Measurements from ENCODE around the gene KCNJ4. TPM values are rescaled to one million over a fixed set of nuclear protein-coding genes. Genes with fewer than 3 reads are reported as not detected.

Gene KCNJ4
- total RNA-seq, 1 experiment from 2014 or later, result 0.92 TPM

DNA sequence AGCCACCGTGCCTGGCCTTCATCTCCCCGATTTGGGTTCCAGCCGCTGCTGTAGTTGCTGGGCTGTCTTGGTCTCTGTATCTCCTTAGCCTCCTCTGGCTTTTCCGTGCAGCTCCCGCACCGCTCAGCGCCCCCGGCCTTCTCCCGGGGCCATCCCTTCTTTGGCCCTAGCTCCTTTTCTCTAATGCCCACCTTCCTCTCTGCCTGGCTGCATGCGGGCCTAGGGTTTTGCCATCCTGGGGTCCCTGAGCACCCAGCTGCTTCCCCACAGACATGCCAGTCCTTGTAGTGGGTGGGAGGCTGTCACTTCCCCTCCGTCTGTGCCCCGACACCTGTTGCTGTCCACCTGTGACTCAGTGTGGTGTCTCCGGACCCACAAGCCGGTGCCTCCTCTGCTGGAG, 36.4 kb downstream of the KCNJ4 start:
- no peak overlapping the region for H3K9ac ChIP-seq (ENCODE audit: extremely low read depth, insufficient read length, low read length)

More for the DNA sequence above, 36.4 kb downstream of the KCNJ4 start:
- Histone ChIP-seq H2BK20ac (ENCODE audit: low read depth, low read length, poor library complexity, severe bottlenecking) (no peak overlapping the region), H2BK12ac (ENCODE audit: insufficient read length, low read depth, low read length) (no peak overlapping the region), H2BK15ac (ENCODE audit: low read depth, low read length) (no peak overlapping the region), H3K79me2 (ENCODE audit: insufficient read depth, low read length) (no peaks in the 10 kb centered on the region), H4K8ac (replicated peaks; ENCODE audit: insufficient read length, low read depth, low read length) (no peak overlapping the region), H3K56ac (ENCODE audit: insufficient read length, low read depth, low read length) (no peak overlapping the region), H2BK120ac (ENCODE audit: low read depth, low read length, poor library complexity, severe bottlenecking) (no peak overlapping the region), H4K5ac (ENCODE audit: insufficient read length, low read depth, low read length) (no peak overlapping the region), H2AK5ac (ENCODE audit: insufficient read length, low read length) (no peak overlapping the region), H3K23me2 (ENCODE audit: insufficient read length, low read depth, low read length, poor library complexity, severe bottlenecking) (no peaks in the 10 kb centered on the region), H3T11ph (ENCODE audit: low read length) (no peak overlapping the region), H3K23ac (ENCODE audit: insufficient read length, low read depth, low read length) (no peak overlapping the region), H3K27me3 (ENCODE audit: insufficient read depth, low read length) (no peaks in the 10 kb centered on the region), H3K79me1 (ENCODE audit: insufficient read depth, low read depth, low read length, poor library complexity, severe bottlenecking) (no peaks in the 10 kb centered on the region), H3K4me1 (ENCODE audit: insufficient read depth, low read length) (no peaks in the 10 kb centered on the region; the same call in 1 of the 2 replicates), H4K20me1 (ENCODE audit: control insufficient read depth, insufficient read depth, insufficient read length) (no peaks in the 10 kb centered on the region), H3K9me3 (ENCODE audit: control insufficient read depth, low read depth, low read length) (no peaks in the 10 kb centered on the region), H4K91ac (ENCODE audit: insufficient read length, low read depth, low read length) (no peak overlapping the region), H3K14ac (ENCODE audit: insufficient read depth, low read length) (no peak overlapping the region), H3K18ac (ENCODE audit: insufficient read length, low read depth, low read length) (no peak overlapping the region), H3K4me2 (ENCODE audit: insufficient read depth, insufficient read length, low read length) (no peak overlapping the region), H3K27ac (ENCODE audit: insufficient read length, low read depth, low read length) (no peak overlapping the region), H2AFZ (ENCODE audit: low read length) (no peak overlapping the region), H3K4ac (ENCODE audit: low read depth, low read length) (no peak overlapping the region), H2BK5ac (ENCODE audit: insufficient read length, low read length) (no peak overlapping the region)
- Mint-ChIP-seq H3K27ac (peak overlapping the region in 1 of 3 experiments; percentile 19; a peak in 2 of 7 replicates), H3K36me3 (ENCODE audit: insufficient read depth in 1 of 3, low read depth in 3 of 3) (no peaks in the 10 kb centered on the region; a peak in 1 of 7 replicates), H3K9me3 (no peaks in the 10 kb centered on the region), H3K4me3 (no peak overlapping the region), H3K27me3 (ENCODE audit: low read depth) (no peaks in the 10 kb centered on the region; the same call in 1 of the 2 replicates), H3K4me1 (peaks cover 22 to 35% of the 10 kb centered on the region in 2 experiments)
- TF ChIP-seq, protein P1, sequence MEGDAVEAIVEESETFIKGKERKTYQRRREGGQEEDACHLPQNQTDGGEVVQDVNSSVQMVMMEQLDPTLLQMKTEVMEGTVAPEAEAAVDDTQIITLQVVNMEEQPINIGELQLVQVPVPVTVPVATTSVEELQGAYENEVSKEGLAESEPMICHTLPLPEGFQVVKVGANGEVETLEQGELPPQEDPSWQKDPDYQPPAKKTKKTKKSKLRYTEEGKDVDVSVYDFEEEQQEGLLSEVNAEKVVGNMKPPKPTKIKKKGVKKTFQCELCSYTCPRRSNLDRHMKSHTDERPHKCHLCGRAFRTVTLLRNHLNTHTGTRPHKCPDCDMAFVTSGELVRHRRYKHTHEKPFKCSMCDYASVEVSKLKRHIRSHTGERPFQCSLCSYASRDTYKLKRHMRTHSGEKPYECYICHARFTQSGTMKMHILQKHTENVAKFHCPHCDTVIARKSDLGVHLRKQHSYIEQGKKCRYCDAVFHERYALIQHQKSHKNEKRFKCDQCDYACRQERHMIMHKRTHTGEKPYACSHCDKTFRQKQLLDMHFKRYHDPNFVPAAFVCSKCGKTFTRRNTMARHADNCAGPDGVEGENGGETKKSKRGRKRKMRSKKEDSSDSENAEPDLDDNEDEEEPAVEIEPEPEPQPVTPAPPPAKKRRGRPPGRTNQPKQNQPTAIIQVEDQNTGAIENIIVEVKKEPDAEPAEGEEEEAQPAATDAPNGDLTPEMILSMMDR (conservative IDR thresholded peaks at IDR 0.05), result no peak
- no peak for DNase-seq
- no CpG with 5 or more reads among the region's 14 CpGs for WGBS (ENCODE audit: extremely low coverage, insufficient read length, low lambda C conversion rate)

All from H9 (cell line).